ENCODE data around the gene OMP.

- TF ChIP-seq POLR2A (IDR thresholded peaks at IDR 0.05) (no peak), CTCF (IDR thresholded peaks at IDR 0.05) (no peak)
These were observed 44.6 kb upstream of the OMP start for GRCh38 chr11:77057938-77058474.
